Loucy (cell line): ENCODE data around the gene VWDE.

Experiments used
- EZH2phosphoT487 ChIP-seq: fragments of 200-600 bp; IDR thresholded peaks from 2 replicates; pipeline ENCODE4 v1.6.1; 2018; ENCODE audit warnings: antibody characterized with exemption, mild to moderate bottlenecking, moderate library complexity, borderline replicate concordance
- TF ChIP-seq, protein P1 (sequence below): fragments of 200-600 bp; sonication (generic); conservative IDR thresholded peaks from 2 replicates; pipeline ENCODE4 v1.5.1; 2014; ENCODE audit warnings: mild to moderate bottlenecking, antibody characterized with exemption, low read length

DNA sequence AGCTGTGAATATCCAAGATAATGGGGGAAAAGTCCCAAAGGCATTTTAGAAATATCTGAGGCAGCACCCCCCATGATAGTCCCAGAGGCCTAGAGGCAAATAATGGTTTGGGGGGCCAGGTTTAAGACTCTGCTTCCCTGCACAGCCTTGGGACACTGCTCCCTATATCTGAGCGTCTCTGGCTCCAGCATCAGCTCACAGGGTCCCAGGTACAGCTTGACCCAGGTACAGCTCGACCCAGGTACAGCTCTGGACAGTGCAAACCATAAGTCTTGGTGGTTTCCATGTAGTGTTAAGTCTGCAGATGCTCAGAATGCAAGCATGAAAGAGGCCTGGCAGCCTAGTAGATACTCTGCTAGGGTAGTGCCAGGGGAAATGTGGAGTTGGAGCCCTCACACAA, 47.0 kb upstream of the VWDE start:
- TF ChIP-seq, protein P1, sequence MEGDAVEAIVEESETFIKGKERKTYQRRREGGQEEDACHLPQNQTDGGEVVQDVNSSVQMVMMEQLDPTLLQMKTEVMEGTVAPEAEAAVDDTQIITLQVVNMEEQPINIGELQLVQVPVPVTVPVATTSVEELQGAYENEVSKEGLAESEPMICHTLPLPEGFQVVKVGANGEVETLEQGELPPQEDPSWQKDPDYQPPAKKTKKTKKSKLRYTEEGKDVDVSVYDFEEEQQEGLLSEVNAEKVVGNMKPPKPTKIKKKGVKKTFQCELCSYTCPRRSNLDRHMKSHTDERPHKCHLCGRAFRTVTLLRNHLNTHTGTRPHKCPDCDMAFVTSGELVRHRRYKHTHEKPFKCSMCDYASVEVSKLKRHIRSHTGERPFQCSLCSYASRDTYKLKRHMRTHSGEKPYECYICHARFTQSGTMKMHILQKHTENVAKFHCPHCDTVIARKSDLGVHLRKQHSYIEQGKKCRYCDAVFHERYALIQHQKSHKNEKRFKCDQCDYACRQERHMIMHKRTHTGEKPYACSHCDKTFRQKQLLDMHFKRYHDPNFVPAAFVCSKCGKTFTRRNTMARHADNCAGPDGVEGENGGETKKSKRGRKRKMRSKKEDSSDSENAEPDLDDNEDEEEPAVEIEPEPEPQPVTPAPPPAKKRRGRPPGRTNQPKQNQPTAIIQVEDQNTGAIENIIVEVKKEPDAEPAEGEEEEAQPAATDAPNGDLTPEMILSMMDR = no peak
- TF ChIP-seq EZH2phosphoT487 = no peak
